Measurements from ENCODE around the gene SEZ6L.

The SEZ6L gene

GRCh38 chr22:26188341-26188740 is 19.1 kb downstream of the SEZ6L start:
- no peaks in the 10 kb centered on the region for H3K27me3 ChIP-seq (ENCODE audit: insufficient read depth, poor library complexity, severe bottlenecking)
- no peak for TF ChIP-seq GABPA (IDR thresholded peaks at IDR 0.05; ENCODE audit: low read depth)
- no peak for TF ChIP-seq REST (IDR thresholded peaks at IDR 0.05; ENCODE audit: insufficient replicate concordance, low read depth)
- no peak for TF ChIP-seq SPI1 (IDR thresholded peaks at IDR 0.05; ENCODE audit: borderline replicate concordance, low read depth)
- no peak for TF ChIP-seq CTCF (IDR thresholded peaks at IDR 0.05; ENCODE audit: insufficient read depth, low read length)
- TF ChIP-seq POLR2AphosphoS5 (IDR thresholded peaks at IDR 0.05; ENCODE audit: low read depth), result no peak
- no peak overlapping the region for H3K27ac ChIP-seq (replicated peaks)
- no peak for DNase-seq (ENCODE audit: low read depth in 1 of 2, low spot score in 1 of 2)
- no peak overlapping the region for H3K4me3 ChIP-seq (replicated peaks; ENCODE audit: insufficient read depth, low read length)

GRCh38 chr22:26194313-26194712 is 25.1 kb downstream of the SEZ6L start:
- DNase-seq (ENCODE audit: low read depth in 1 of 2, low spot score in 1 of 2), result no peak
- H3K27me3 ChIP-seq (ENCODE audit: insufficient read depth, poor library complexity, severe bottlenecking), result peaks cover 3% of the 10 kb centered on the region
- no peak overlapping the region for H3K27ac ChIP-seq (replicated peaks)
- H3K4me3 ChIP-seq (replicated peaks; ENCODE audit: insufficient read depth, low read length), result no peak overlapping the region
- no peak for TF ChIP-seq CTCF (IDR thresholded peaks at IDR 0.05; ENCODE audit: insufficient read depth, low read length)
- no peak for TF ChIP-seq POLR2AphosphoS5 (IDR thresholded peaks at IDR 0.05; ENCODE audit: low read depth)
- no peak for TF ChIP-seq SPI1 (IDR thresholded peaks at IDR 0.05; ENCODE audit: borderline replicate concordance, low read depth)
- TF ChIP-seq REST (IDR thresholded peaks at IDR 0.05; ENCODE audit: insufficient replicate concordance, low read depth), result no peak
- TF ChIP-seq GABPA (IDR thresholded peaks at IDR 0.05; ENCODE audit: low read depth), result no peak

- no peak for TF ChIP-seq CTCF (IDR thresholded peaks at IDR 0.05; ENCODE audit: insufficient read depth, low read length)
- no peak for TF ChIP-seq GABPA (IDR thresholded peaks at IDR 0.05; ENCODE audit: low read depth)
- no peak for TF ChIP-seq SPI1 (IDR thresholded peaks at IDR 0.05; ENCODE audit: borderline replicate concordance, low read depth)
- TF ChIP-seq REST (IDR thresholded peaks at IDR 0.05; ENCODE audit: insufficient replicate concordance, low read depth), result no peak
- no peak for TF ChIP-seq POLR2AphosphoS5 (IDR thresholded peaks at IDR 0.05; ENCODE audit: low read depth)
- DNase-seq (ENCODE audit: low read depth in 1 of 2, low spot score in 1 of 2), result no peak
- peaks cover 3% of the 10 kb centered on the region for H3K27me3 ChIP-seq (ENCODE audit: insufficient read depth, poor library complexity, severe bottlenecking)
- no peak overlapping the region for H3K4me3 ChIP-seq (replicated peaks; ENCODE audit: insufficient read depth, low read length)
- H3K27ac ChIP-seq (replicated peaks), result no peak overlapping the region
Observed at GRCh38 chr22:26194877-26195276, 25.6 kb downstream of the SEZ6L start.
